RWPE1 (cell line): Measurements from ENCODE around the gene GPR101.

Experiments
- CTCF ChIA-PET: fragments of 350-600 bp; sonication (Branson Sonifier 250); formaldehyde crosslinking; extraction: SDS; loops from one replicate; lab custom pipeline; 2021; lab: Yijun Ruan, JAX
- POLR2A ChIA-PET: fragments of 400-600 bp; formaldehyde crosslinking; extraction: SDS; loops from one replicate; lab custom pipeline; 2020; ENCODE audit warnings: antibody characterized with exemption; ENCODE audit not compliant: low non-redundant PET; lab: Yijun Ruan, JAX
- DNase-seq: peaks from one replicate; pipeline ENCODE4 v3.0.0; 2012; ENCODE audit warnings: low spot score
- H3K27ac ChIP-seq: fragments of 450-650 bp; 2 replicates; pipeline ENCODE4 v1.5.1; 2017
- TF ChIP-seq, protein P1 (sequence below): fragments of 450-650 bp; conservative IDR thresholded peaks from 2 replicates; pipeline ENCODE4 v1.5.1; 2017; ENCODE audit warnings: low read depth, mild to moderate bottlenecking

The GPR101 gene, protein sequence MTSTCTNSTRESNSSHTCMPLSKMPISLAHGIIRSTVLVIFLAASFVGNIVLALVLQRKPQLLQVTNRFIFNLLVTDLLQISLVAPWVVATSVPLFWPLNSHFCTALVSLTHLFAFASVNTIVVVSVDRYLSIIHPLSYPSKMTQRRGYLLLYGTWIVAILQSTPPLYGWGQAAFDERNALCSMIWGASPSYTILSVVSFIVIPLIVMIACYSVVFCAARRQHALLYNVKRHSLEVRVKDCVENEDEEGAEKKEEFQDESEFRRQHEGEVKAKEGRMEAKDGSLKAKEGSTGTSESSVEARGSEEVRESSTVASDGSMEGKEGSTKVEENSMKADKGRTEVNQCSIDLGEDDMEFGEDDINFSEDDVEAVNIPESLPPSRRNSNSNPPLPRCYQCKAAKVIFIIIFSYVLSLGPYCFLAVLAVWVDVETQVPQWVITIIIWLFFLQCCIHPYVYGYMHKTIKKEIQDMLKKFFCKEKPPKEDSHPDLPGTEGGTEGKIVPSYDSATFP

DNA sequence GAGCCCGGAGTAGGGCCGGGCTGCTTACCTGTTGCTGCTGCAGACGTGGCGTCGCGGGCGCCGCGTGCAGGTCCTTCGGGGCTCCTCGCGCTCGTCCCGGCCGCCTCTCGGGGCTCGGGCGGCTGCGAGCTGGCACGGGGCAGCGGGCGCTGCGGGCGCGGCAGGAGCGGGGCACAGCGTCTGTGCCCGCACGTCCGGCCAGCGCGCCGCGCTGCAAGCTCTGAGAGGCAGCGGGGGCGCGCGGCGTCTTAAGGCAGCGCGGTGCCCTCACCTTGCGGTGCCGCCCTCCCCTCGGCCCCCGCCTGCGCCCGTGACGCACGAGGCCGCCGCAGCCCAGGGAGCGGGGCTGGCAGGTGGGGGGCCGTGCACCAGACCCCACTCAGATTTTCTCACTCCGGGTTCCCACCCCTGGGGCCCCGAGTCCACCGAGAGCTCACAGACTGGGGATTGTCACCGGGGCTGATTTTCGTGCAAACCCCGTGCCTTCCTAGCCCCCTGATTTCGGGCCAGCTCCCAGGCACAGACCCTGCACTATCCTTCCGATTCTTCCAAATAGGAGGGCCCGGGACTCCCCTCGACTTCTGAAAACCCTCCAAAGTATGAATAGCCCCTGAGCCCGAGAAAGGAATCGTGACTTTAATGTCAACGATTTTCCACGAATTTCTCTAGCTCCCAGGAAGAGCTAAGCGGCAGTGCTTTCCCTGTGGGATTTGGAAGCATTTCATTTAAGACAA, at the start of gene GPR101:
GPR101 (minus strand) TSS at position 222 of the 734 bp plus-strand sequence. CDS start 2,321 bp downstream, outside the sequence.
- no peak within 1 kb of the TSS for H3K27ac ChIP-seq
- TF ChIP-seq, protein P1, sequence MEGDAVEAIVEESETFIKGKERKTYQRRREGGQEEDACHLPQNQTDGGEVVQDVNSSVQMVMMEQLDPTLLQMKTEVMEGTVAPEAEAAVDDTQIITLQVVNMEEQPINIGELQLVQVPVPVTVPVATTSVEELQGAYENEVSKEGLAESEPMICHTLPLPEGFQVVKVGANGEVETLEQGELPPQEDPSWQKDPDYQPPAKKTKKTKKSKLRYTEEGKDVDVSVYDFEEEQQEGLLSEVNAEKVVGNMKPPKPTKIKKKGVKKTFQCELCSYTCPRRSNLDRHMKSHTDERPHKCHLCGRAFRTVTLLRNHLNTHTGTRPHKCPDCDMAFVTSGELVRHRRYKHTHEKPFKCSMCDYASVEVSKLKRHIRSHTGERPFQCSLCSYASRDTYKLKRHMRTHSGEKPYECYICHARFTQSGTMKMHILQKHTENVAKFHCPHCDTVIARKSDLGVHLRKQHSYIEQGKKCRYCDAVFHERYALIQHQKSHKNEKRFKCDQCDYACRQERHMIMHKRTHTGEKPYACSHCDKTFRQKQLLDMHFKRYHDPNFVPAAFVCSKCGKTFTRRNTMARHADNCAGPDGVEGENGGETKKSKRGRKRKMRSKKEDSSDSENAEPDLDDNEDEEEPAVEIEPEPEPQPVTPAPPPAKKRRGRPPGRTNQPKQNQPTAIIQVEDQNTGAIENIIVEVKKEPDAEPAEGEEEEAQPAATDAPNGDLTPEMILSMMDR: no peak
- POLR2A ChIA-PET: no interaction called here
- CTCF ChIA-PET: no interaction called here
- no peak for DNase-seq

DNA sequence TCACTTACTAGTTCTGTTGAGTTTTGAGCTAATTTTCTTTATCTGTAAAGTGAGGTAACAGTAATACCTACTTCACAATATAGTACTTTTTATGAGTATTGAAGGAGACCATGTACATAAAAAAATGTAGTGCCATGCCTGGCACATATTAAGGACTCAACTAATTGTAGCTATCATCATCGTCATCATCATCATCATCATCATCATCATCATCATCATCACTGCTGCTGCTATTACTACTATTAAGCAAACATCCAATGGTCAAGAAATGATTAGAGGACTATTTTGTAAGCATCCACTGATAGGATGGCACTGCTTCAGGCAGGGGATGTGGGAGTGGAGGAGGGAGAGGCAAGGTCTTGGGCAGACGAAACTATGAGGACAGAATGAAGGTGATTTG, 47.4 kb upstream of the GPR101 start:
- ChIA-PET CTCF (no interaction called here), POLR2A (no interaction called here)
- TF ChIP-seq, protein P1: no peak
- H3K27ac ChIP-seq: no peak overlapping the region
- no peak for DNase-seq

DNA sequence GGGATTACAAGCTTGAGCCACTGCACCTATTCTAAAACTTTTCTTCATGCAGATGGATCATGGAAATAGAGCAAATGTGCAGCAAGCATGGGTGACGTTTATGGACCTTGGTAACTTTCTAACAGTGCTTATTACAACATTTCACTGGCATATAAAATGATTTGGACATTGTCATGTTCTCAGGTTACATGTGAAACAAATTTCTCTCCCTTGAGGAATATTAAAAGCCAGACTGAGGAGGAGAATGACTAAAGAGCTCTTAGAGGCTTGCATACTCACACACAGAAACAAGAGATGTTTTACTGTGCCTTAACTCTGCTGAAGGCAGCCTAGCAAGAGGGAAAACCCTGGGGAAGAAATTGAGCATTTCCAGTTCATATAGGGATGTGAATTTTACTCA, 38.6 kb upstream of the GPR101 start:
- CTCF ChIA-PET: interaction anchor here (0.6 kb wide), 1 partner anchor 16 kb away, joined by 9 read pairs; no protein-coding TSS in a partner anchor

DNA sequence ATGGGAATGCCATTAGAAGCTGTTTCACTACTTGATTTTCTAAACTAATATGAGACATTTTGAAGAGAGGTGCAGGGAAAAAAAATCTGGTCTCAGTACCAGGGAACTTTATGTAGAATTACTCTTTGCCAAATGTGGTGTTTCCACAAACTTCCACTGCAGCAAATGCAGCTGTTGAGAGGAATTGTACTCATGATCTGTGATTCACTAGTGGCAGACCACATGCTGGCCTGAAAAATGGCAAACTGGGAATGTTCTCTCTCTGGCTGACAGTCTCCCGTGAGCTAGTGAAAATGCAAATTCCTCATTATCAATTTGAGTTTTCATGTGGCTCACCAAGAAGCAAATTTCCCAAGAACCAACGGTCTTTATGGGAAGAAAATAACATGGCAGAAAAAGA, 37.8 kb upstream of the GPR101 start:
- CTCF ChIA-PET: no interaction called here
- TF ChIP-seq, protein P1: no peak
- H3K27ac ChIP-seq: no peak overlapping the region
- POLR2A ChIA-PET: no interaction called here
- DNase-seq: no peak

More for the DNA sequence above, 38.6 kb upstream of the GPR101 start:
- TF ChIP-seq, protein P1: no peak
- DNase-seq: no peak
- POLR2A ChIA-PET: no interaction called here
- no peak overlapping the region for H3K27ac ChIP-seq

DNA sequence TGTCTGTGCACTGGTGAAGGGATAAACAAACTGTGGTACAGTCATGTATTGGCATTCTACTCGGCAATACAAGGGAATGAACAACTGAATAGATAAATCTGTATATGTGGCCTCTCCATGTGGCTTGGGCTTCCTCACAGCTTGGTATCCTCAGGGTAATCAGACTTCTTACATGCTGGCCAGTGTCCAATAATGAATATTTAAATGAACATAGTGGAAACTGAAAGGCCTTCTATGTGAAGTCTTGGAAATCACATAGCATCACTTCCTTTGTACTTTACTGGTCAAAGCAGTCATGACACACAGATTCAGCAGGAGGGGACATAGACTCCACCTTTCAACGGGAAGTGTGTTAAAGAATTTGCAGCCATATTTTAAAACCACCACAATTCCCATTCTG, 33.4 kb upstream of the GPR101 start:
- CTCF ChIA-PET: no interaction called here
- H3K27ac ChIP-seq: no peak overlapping the region
- no peak for DNase-seq
- TF ChIP-seq, protein P1: no peak
- POLR2A ChIA-PET: no interaction called here

DNA sequence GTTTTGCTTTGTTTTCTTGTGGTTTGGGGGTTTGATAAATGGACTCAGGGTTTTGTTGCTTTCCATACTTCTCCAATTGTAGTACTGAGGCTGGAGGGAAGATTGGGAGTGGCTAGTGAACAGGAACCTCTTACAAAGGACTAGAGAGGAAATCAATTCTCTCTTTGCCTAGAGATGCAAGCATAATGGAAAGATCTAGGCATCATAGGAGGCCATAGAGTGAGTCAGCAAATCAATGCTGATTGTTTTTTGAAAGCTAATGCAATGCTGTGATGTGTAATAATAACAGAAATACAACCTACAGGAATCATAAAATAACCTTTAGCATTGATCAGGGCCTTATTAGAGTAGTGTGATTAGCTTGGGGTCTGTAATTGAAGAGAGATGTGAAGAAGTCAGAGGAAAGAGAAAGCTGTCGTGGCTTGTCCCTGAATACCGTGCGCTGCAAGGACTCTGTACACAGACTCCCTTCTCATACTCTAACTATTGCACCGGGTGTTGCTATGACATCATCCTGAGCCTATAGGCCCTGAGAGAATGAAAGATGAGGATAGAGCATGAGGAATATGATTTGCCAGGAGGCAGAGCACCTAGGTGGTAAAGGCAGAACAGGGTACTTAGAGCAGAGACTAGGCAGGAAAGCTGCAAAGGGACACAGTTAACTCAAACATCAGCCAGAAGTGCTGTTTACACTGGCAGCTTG, 29.3 kb upstream of the GPR101 start:
- TF ChIP-seq, protein P1: no peak
- ChIA-PET CTCF (no interaction called here), POLR2A (no interaction called here)
- H3K27ac ChIP-seq: no peak overlapping the region
- DNase-seq: no peak
